GDM1 (cell line): ENCODE measurements around the gene PXDN.

Source experiments
- DNase-seq: peaks from one replicate; lab custom pipeline; 2025; lab: John Stamatoyannopoulos, UW

Gene PXDN

DNA sequence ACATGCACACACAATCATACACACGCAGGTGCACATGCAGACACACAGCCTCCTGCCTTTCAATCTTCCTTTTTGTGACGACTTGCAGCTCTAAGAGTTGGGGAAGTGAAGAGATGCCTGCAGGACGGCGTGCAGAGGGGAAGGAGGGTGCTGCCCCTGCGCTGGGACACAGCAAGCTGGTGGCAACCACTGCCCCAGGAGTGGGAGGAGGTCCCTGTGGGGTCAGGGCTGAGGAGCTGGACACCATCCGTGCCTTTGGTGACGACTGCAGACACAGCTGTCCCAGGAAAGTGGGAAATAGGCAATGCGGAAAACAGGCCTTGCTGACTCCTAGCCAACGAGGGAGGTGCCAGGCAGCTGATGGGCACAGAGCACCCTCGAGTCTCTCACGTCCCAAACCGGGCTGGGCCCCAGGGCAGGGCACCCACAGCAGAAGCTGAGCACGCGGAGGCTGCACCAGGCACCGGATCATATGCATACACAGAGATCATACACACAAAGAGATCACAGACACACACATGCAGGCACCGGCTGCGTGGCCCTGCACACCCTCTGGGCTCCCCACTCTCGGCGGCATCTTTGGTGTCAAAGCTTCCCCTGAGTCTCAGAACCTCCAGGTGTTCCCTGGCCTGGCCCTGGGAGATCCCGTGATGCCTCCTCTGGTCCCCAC, 146.1 kb downstream of the PXDN start:
- DNase-seq, result no peak

- no peak for DNase-seq
Observed at GRCh38 chr2:1595274-1595673, 149.0 kb downstream of the PXDN start.

GRCh38 chr2:1594373-1595171, 149.7 kb downstream of the PXDN start:
- DNase-seq, result no peak

DNA sequence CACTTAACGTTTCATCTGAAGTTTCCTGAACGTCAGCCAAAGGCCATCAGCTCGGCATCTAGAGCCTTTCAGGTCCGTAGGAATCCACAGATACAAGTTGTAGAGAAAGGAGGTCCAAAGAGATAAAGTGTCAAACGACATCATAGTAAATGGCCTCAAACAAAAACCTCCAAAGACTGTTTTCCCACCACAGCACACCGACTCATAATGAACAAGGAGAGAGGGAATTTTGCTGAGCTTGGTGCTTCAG, 150.3 kb downstream of the PXDN start:
- no peak for DNase-seq

DNA sequence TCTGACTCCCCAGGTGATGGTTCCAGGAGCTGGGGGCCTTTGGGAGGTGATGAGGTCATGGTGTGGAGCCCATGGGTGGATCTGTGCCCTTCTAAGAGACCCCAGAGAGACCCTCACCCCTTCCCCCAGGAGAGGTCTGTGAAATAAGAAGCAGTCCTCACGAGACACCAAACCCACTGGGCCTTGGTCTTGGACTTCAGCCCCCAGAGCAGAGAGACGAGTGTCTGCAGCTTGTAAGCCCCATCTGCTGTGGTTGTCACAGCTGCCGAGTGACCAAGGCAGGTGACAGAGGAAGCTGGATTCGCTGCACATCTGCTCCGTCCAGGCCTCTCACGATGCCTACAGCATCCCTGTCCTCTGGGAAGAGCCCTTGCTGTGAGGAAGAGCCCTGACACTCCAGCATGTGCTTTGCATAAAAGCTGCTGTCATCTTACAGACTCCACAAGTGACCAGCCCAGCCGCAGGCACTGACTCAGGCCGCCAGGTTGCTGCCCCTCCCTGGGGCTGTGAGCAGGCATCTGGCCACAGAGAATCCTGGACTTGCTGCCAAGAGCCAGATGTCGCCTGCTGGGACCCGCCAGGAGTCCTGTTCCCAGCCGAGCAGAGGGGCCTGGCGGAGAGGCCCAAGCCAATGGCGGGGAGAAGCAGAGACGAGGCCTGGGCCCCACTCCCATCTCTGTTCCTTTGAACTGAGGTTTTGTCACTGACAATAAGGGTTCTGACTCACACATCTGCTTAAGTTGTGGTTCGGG, 150.8 kb downstream of the PXDN start:
- no peak for DNase-seq

DNA sequence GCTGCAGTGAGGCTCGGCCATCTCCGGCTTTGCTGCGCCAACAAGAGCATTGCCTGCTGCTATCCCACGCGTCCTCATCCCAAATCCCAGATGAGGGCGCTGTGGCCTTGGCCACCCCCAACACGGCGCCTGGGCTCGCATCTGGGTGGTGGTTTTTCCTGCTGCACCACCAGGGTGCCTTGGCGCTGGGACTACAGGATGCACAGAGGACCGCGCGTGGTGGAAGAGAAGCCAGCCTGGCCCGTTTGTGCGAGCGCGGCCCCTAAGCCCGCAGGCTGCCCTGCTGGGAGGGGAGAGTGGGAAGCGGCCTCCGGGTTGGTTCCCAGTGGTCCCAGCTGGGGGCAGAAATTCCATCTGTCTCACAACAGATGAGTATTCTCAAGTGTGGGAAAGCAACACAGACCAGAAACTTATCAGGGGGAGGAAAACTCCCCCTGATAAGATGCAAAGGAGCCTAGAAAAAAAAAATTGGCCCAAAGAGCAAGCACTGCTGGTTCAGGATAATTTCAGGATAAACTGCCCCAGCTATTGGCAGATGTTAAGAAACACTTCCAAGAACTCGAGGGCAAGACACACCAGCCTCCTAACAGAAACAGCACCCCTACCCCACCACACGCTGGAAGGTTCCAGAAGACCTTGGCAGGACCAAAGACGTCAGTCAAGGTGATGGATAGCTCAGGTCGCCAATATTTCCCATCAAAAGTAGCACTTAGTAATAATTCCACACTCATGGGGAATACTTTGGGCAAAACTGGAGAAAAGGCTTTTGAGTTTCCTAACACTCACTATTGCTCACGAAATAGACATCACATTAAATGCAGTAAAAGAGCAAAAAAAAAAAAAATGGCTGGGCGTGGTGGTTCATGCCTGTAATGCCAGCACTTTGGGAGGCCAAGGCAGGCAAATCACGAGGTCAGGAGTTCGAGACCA, 152.1 kb downstream of the PXDN start:
- DNase-seq, result no peak

- DNase-seq, result no peak
Observed at GRCh38 chr2:1591461-1591770, 152.9 kb downstream of the PXDN start.

DNA sequence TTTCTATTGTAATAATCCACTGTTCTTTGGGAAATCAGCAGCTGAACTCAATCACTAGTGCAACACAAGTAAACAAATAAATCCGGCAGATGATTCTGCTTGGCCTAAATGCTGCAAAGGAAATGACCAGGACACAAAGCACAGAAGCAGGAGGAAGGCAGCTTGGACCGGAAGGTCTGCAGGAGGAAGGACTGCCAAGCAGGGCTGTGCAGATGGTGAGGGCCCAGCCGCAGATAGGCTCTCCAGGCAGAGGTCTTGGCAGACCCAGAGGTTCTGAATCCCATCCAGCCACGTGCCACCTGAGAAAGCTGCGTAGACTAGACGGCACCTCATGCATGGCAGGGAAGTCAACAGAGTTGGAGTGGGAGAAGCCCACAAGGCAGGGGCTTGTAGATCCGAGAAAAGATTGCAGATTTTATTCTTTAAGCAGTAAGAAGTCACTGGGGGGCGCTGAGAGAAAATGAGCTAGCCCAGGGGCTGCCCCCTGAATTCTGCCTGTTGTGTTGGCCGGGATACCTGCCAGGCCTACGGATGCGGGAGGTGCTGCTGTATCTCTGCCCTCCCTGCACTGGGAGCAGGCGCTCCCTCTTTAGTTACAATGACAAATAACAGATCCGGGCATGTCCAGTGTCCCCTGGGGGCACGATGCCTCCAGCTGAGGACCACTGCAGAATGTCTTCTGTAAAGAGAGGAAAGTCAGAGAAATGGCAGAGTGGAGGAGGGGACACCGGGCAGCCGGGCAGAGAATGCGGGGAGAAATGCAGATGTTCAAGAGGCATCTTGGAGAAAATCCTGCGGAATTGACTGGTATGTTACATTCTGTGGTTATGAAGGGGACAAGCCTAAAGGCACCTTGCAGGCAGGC, 153.5 kb downstream of the PXDN start:
- DNase-seq, result no peak

GRCh38 chr2:1588978-1589621, 155.2 kb downstream of the PXDN start:
- DNase-seq, result no peak

DNA sequence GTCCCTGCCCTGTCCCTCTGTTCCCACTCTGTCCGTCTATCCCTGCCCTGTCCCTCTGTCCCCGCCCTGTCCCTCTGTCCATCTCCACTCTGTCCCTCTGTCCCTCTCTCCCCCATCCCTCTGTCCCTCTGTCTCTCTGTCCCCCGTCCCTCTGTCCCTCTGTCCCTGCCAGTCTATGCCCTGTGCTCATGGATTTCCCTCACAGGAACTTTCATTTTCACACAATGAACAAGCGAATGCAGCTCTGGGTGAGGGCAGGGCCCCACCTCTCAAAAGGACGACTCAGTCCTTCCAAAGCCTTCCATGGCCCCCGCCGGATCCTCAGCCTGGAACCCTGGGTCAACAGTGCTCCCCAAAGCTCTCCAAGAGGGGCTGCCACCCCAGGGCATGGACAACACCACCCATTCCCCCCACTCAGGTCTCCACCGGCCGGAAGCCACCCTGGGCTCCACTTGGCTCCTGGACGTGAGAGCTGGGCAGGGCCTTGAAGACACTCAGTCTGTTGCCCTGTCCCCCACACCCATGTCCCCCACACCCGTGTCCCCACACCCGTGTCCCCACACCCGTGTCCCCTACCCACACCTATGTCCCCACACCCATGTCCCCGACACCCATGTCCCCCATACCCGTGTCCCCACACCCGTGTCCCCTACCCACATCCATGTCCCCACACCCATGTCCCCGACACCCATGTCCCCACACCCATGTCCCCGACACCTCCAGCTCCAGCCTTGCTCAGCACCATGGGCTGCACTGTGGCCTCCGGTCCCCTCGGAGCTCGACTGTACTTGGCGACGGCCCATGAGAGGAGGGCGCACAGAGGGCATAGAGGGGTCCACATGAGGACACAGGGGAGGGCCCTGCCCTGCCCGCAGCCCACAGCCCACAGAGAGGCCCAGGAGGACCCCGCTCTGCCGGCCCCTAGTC, 156.0 kb downstream of the PXDN start:
- no peak for DNase-seq

- no peak for DNase-seq
Observed at GRCh38 chr2:1586923-1587840, 157.1 kb downstream of the PXDN start.

- DNase-seq, result no peak
Observed at GRCh38 chr2:1586251-1586922, 157.9 kb downstream of the PXDN start.

DNA sequence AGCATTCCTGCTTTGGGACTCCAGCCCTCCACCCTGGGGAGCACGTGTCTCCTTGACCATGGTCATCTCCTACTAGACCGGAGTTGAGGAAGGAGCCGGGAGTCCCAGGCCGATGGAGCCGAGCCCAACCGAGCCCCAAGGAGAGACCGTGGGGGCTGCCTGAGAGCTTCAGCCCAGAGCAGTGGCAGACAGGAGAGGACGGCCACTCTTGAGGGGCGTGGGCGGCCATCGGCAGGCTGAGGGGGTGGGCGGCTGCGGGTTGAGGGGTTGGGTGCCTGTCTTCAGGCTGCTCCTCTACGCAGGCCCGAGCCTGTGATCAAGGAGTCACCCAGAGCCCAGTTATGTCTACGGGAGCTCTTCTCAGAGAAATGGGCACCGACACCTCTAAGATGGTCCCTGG, 158.7 kb downstream of the PXDN start:
- DNase-seq, result no peak

DNA sequence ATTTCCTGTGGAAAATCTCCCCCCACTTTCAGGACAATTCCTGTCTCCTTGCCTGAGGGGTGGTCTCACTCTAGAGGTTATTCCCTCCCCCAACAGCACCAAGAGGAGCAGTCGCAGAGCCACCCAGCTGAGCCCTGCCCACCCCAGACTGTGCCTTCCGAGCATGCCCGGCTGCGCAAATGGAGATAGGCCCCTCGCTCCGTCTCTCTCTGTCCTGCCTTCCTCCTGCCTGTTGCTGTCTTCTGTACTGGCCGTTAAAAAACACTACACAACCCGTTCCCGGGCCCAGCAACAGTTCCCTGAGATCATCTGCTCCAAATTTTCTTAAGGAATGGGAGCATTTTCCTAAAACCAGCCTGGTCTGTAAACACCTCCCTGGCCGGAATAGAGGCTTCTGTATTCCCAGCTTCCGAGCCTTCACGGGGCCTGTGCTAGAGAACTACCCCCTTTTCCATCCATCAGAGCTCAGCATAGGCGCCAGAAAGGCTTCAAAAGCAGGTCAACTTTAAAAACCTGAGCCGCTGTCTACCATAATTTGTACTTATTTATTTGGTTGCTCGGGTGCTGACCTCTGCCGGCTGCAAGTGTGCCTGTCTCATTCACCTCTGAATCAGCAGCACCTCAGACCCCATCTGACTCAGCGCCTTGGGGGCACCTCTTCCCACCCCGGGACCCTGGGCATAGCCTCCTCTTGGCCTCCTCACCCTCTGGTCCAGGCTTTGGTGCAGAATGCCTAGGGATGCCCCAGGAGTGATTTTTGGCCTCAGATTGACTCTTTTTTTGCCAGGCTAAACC, 159.4 kb downstream of the PXDN start:
- no peak for DNase-seq

GRCh38 chr2:1584051-1584531, 160.2 kb downstream of the PXDN start:
- DNase-seq, result no peak

DNA sequence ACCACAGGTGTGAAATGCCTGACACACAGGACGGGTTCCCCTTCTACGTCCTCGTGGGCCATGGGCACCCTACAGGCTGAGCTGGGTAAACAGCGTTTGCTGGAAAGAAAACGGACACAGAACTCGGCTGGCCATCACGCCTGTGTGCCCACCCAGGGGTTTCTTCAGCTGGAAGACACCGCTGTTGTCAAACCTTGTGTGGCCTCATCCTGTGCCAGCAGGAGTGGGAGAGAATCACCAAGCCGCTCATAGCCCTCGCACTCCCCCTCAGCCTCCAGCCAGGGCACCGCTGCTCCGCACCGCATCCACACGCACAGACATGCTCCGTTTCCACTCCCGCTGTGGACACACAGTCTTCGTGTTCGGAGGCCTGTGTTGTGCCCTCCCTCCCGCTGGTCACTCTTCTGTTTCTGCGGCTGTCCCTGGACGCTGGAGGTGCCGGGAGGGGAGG, 161.4 kb downstream of the PXDN start:
- no peak for DNase-seq
